ENCODE results near the gene CAPN8.

- TF ChIP-seq GATA2 (IDR thresholded peaks at IDR 0.05; ENCODE audit: low read depth, low read length) (no peak), GATA3 (IDR thresholded peaks at IDR 0.05; ENCODE audit: low read depth, low read length) (no peak)
Measured at GRCh38 chr1:223538981-223539380, 126.5 kb downstream of the CAPN8 start.
